IMR-90 (cell line): Measurements from ENCODE around the gene UTP3. TPM values are rescaled to one million over a fixed set of nuclear protein-coding genes. Genes with fewer than 3 reads are reported as not detected.

ENCODE experiments used
- ATAC-seq: fragments of 200-7000 bp; cut with Tn5 transposase; 2 replicates; pipeline ENCODE4 v1.9.1; 2020; ENCODE audit warnings: low read depth, mild to moderate bottlenecking, moderate library complexity
- BruUV-seq: library from RNA; stranded (reverse); fragments of 400-500 nt; replicated peaks from 2 replicates; lab custom pipeline; 2021; lab: Mats Ljungman, UMichigan
- CTCF ChIA-PET: fragments of 300-600 bp; formaldehyde crosslinking; extraction: SDS; loops from one replicate; lab custom pipeline; 2021; ENCODE audit warnings: antibody characterized with exemption; lab: Yijun Ruan, JAX
- POLR2A ChIA-PET: fragments of 300-600 bp; sonication (Branson Sonifier 250); formaldehyde crosslinking; loops from one replicate; lab custom pipeline; 2022; ENCODE audit warnings: antibody characterized with exemption; ENCODE audit not compliant: unreplicated experiment; lab: Charles Lee
- DNase-seq: peaks from one replicate; pipeline ENCODE4 v3.0.0; 2013
- H2AFZ ChIP-seq: replicated peaks from 2 replicates; pipeline ENCODE3; 2013; ENCODE audit warnings: low read length, mild to moderate bottlenecking; ENCODE audit not compliant: poor library complexity
- H2AK5ac ChIP-seq: 2 replicates; pipeline ENCODE4 v1.6.1; 2013; ENCODE audit warnings: low read depth, low read length, inconsistent platforms
- H2AK9ac ChIP-seq: replicated peaks from 2 replicates; pipeline ENCODE3; 2013; ENCODE audit warnings: mild to moderate bottlenecking, low read depth, low read length, moderate library complexity; ENCODE audit not compliant: poor library complexity
- H2BK120ac ChIP-seq: 2 replicates; pipeline ENCODE4 v1.6.1; 2013; ENCODE audit warnings: low read depth, low read length, inconsistent platforms
- H2BK15ac ChIP-seq: 3 replicates; pipeline ENCODE4 v1.6.1; 2013; ENCODE audit warnings: low read depth, low read length, inconsistent platforms
- H2BK20ac ChIP-seq: 2 replicates; pipeline ENCODE4 v1.6.1; 2013; ENCODE audit warnings: low read depth, mild to moderate bottlenecking, inconsistent platforms, low read length, moderate library complexity
- H2BK5ac ChIP-seq: 2 replicates; pipeline ENCODE4 v1.6.1; 2013; ENCODE audit warnings: mild to moderate bottlenecking, low read depth, low read length, inconsistent platforms; ENCODE audit not compliant: poor library complexity, severe bottlenecking
- H3K14ac ChIP-seq: replicated peaks from 2 replicates; pipeline ENCODE4 v1.6.1; 2013; ENCODE audit warnings: low read depth, low read length, inconsistent platforms
- H3K18ac ChIP-seq: 2 replicates; pipeline ENCODE4 v1.6.1; 2013; ENCODE audit warnings: low read depth, low read length, control low read depth
- H3K23ac ChIP-seq: 2 replicates; pipeline ENCODE4 v1.6.1; 2013; ENCODE audit warnings: low read depth, low read length, inconsistent platforms
- H3K27ac ChIP-seq: 2 replicates; pipeline ENCODE4 v1.5.1; 2013; ENCODE audit warnings: mild to moderate bottlenecking, control low read depth, low read length; ENCODE audit not compliant: insufficient read depth
- H3K27me3 ChIP-seq: 2 replicates; pipeline ENCODE4 v1.6.1; 2013; ENCODE audit warnings: low read length; ENCODE audit not compliant: control insufficient read depth, insufficient read depth
- H3K36me3 ChIP-seq: 2 replicates; pipeline ENCODE4 v1.6.1; 2013; ENCODE audit warnings: low read length, mixed read lengths; ENCODE audit not compliant: control insufficient read depth, insufficient read depth
- H3K4ac ChIP-seq: 2 replicates; pipeline ENCODE4 v1.6.1; 2013; ENCODE audit warnings: low read depth, low read length, inconsistent platforms
- H3K4me1 ChIP-seq: 2 replicates; pipeline ENCODE4 v1.6.1; 2013; ENCODE audit warnings: low read length, mixed read lengths; ENCODE audit not compliant: control insufficient read depth, insufficient read depth
- H3K4me2 ChIP-seq: 2 replicates; pipeline ENCODE4 v1.6.1; 2013; ENCODE audit warnings: low read depth, mild to moderate bottlenecking, control low read depth, low read length, moderate library complexity
- H3K4me3 ChIP-seq: 2 replicates; pipeline ENCODE4 v1.5.1; 2013; ENCODE audit warnings: low read depth, mild to moderate bottlenecking, control low read depth, low read length, moderate library complexity; ENCODE audit not compliant: insufficient read depth
- H3K56ac ChIP-seq: 2 replicates; pipeline ENCODE4 v1.6.1; 2013; ENCODE audit warnings: low read length, inconsistent platforms; ENCODE audit not compliant: insufficient read depth; ENCODE audit errors: extremely low read depth
- H3K79me1 ChIP-seq, 2 experiments: 2 replicates each; pipeline ENCODE4 v1.6.1; 2013; ENCODE audit warnings: low read length in 2 of 2, inconsistent platforms in 1 of 2, low read depth in 1 of 2
- H3K9ac ChIP-seq: 2 replicates; pipeline ENCODE4 v1.6.1; 2013; ENCODE audit warnings: low read depth, low read length, control low read depth
- H3K9me1 ChIP-seq: 2 replicates; pipeline ENCODE4 v1.6.1; 2013; ENCODE audit warnings: low read length, inconsistent platforms; ENCODE audit not compliant: insufficient read depth
- H3K9me3 ChIP-seq: 2 replicates; pipeline ENCODE4 v1.6.1; 2013; ENCODE audit warnings: low read length; ENCODE audit not compliant: control insufficient read depth, insufficient read depth
- H4K20me1 ChIP-seq: 2 replicates; pipeline ENCODE4 v1.6.1; 2013; ENCODE audit warnings: low read length, inconsistent platforms; ENCODE audit not compliant: insufficient read depth
- H4K5ac ChIP-seq: 2 replicates; pipeline ENCODE4 v1.6.1; 2013; ENCODE audit warnings: mild to moderate bottlenecking, low read depth, low read length, control low read depth
- H4K8ac ChIP-seq, 2 experiments: 2 replicates each; pipeline ENCODE4 v1.6.1; 2013; ENCODE audit warnings: low read depth in 2 of 2, low read length in 2 of 2, control low read depth in 1 of 2, inconsistent platforms in 1 of 2
- H4K91ac ChIP-seq: 2 replicates; pipeline ENCODE4 v1.6.1; 2013; ENCODE audit warnings: low read depth, low read length, inconsistent platforms; ENCODE audit not compliant: insufficient read depth
- BHLHE40 ChIP-seq: fragments of 150-350 bp; IDR thresholded peaks from 2 replicates; pipeline ENCODE4 v1.6.1; 2016; ENCODE audit warnings: mild to moderate bottlenecking, low read depth, low read length
- CEBPB ChIP-seq: IDR thresholded peaks from 2 replicates; pipeline ENCODE4 v1.6.1; 2012; ENCODE audit warnings: low read depth, low read length, improper control_type of control experiment
- CHD1 ChIP-seq: IDR thresholded peaks from 2 replicates; pipeline ENCODE4 v1.6.1; 2012; ENCODE audit warnings: low read depth, low read length, improper control_type of control experiment
- ELK1 ChIP-seq: fragments of 150-350 bp; IDR thresholded peaks from 2 replicates; pipeline ENCODE4 v1.6.1; 2016; ENCODE audit warnings: low read depth, mild to moderate bottlenecking, low read length, moderate library complexity, borderline replicate concordance
- FOS ChIP-seq: fragments of 150-350 bp; IDR thresholded peaks from 2 replicates; pipeline ENCODE4 v1.6.1; 2016; ENCODE audit warnings: low read depth, low read length
- MAFK ChIP-seq: IDR thresholded peaks from 2 replicates; pipeline ENCODE4 v1.6.1; 2012; ENCODE audit warnings: low read depth, low read length, improper control_type of control experiment
- MAZ ChIP-seq: IDR thresholded peaks from 2 replicates; pipeline ENCODE4 v1.6.1; 2012; ENCODE audit warnings: low read depth, mild to moderate bottlenecking, low read length, improper control_type of control experiment, moderate library complexity, borderline replicate concordance
- MXI1 ChIP-seq: IDR thresholded peaks from 2 replicates; pipeline ENCODE4 v1.6.1; 2012; ENCODE audit warnings: low read depth, mild to moderate bottlenecking, low read length, moderate library complexity, borderline replicate concordance
- POLR2A ChIP-seq: IDR thresholded peaks from 2 replicates; pipeline ENCODE4 v1.6.1; 2012; ENCODE audit warnings: mild to moderate bottlenecking, low read depth, low read length
- RAD21 ChIP-seq: IDR thresholded peaks from 2 replicates; pipeline ENCODE4 v1.6.1; 2012; ENCODE audit warnings: low read length, improper control_type of control experiment
- RCOR1 ChIP-seq: IDR thresholded peaks from 2 replicates; pipeline ENCODE4 v1.6.1; 2012; ENCODE audit warnings: mild to moderate bottlenecking, low read length, improper control_type of control experiment; ENCODE audit not compliant: insufficient replicate concordance
- RFX5 ChIP-seq: IDR thresholded peaks from 2 replicates; pipeline ENCODE4 v1.8.0; 2012; ENCODE audit warnings: low read depth, mild to moderate bottlenecking, low read length, moderate library complexity
- SMC3 ChIP-seq: fragments of 150-350 bp; IDR thresholded peaks from 2 replicates; pipeline ENCODE4 v1.6.1; 2016; ENCODE audit warnings: low read depth, mild to moderate bottlenecking, antibody characterized with exemption, low read length, moderate library complexity
- USF2 ChIP-seq: fragments of 150-350 bp; IDR thresholded peaks from 2 replicates; pipeline ENCODE4 v1.6.1; 2017; ENCODE audit warnings: mild to moderate bottlenecking, antibody characterized with exemption, low read length, low read depth
- WGBS, 2 experiments: methylation state at CpG; one replicate each; pipeline versions ENCODE4 v1.1.5 to v1.1.7; 2013; ENCODE audit warnings: missing lambda C conversion rate in 2 of 2; ENCODE audit not compliant: insufficient read length in 1 of 2; ENCODE audit errors: extremely low coverage in 2 of 2; 5-methylcytosine and 5-hydroxymethylcytosine counted together
- dilution Hi-C: fragments of 300-500 bp; cut with HindIII; formaldehyde crosslinking; loops from one replicate; pipeline ENCODE4 v1.14.3; 2018; ENCODE audit warnings: low sequenced_read_pairs; ENCODE audit not compliant: unreplicated experiment
- in situ Hi-C: fragments of 300-500 bp; cut with MboI; formaldehyde crosslinking; loops from 3 replicates; pipeline ENCODE4 v1.14.3; 2019; ENCODE audit warnings: low sequenced_read_pairs, inconsistent platforms, mixed read lengths
- intact Hi-C: fragments of 100-400 bp; cut with micrococcal nuclease; formaldehyde crosslinking; loops from 2 replicates; pipeline ENCODE4 v1.10.0; 2022
- polyA plus RNA-seq, 3 experiments: library from polyadenylated mRNA; depleted of rRNA; stranded (reverse); fragments of >200 nt; gene quantifications; 2 replicates each; pipeline ENCODE4 v1.2.3, GENCODE V29; 2012; ENCODE audit warnings: low replicate concordance in 1 of 3
- total RNA-seq: library from RNA; depleted of rRNA; stranded (reverse); fragments of >200 nt; gene quantifications from 2 replicates; pipeline ENCODE4 v1.2.3, GENCODE V29; 2012

UTP3 gene
- total and polyA plus RNA-seq, 2 of the 4 experiments (the other 2 are of a cell fraction) = 14.9 to 30.7 TPM

GRCh38 chr4:70725633-70726032, 37.3 kb downstream of the UTP3 start:
- Histone ChIP-seq H2BK5ac (no peak overlapping the region), H3K18ac (no peak overlapping the region), H3K79me1 (peaks cover 20 to 46% of the 10 kb centered on the region in 2 experiments), H2BK120ac (no peak overlapping the region), H2AK9ac (no peak overlapping the region), H3K4ac (no peak overlapping the region), H3K4me3 (no peak overlapping the region), H2BK15ac (no peak overlapping the region), H3K56ac (no peak overlapping the region), H3K36me3 (peaks cover 2% of the 10 kb centered on the region), H4K5ac (no peak overlapping the region), H3K27me3 (no peaks in the 10 kb centered on the region), H3K27ac (no peak overlapping the region), H3K4me1 (no peaks in the 10 kb centered on the region; the same call in 1 of the 2 replicates), H3K4me2 (no peak overlapping the region), H4K20me1 (no peaks in the 10 kb centered on the region; the same call in 1 of the 2 replicates), H4K91ac (no peak overlapping the region), H2AK5ac (no peak overlapping the region), H3K9ac (no peak overlapping the region), H2BK20ac (no peak overlapping the region), H3K9me1 (peaks cover 6% of the 10 kb centered on the region), H4K8ac (no peak overlapping the region), H3K9me3 (no peaks in the 10 kb centered on the region), H2AFZ (no peak overlapping the region), H3K23ac (no peak overlapping the region), H3K14ac (no peak overlapping the region)
- CTCF ChIA-PET = interaction anchor here (0.6 kb wide), 1 partner anchor 9 kb away, joined by 4 read pairs; no protein-coding TSS in a partner anchor
- TF ChIP-seq RAD21 (no peak), MXI1 (no peak), RCOR1 (no peak), CHD1 (no peak), CEBPB (no peak), USF2 (no peak), MAFK (no peak), RFX5 (no peak), SMC3 (no peak), MAZ (no peak), POLR2A (no peak), ELK1 (no peak), BHLHE40 (no peak), FOS (no peak)
- intact Hi-C loops = no loop called here
- dilution Hi-C loops = no loop called here
- POLR2A ChIA-PET = interaction anchor here (0.7 kb wide), 1 partner anchor 9 kb away, joined by 3 read pairs; no protein-coding TSS in a partner anchor
- in situ Hi-C loops = no loop called here
- ATAC-seq = no peak
- 60% methylated on average over 1 of the region's 1 CpG; no CpG with 5 or more reads in 1 of the 2 experiments for WGBS, 2 experiments
- no peak for DNase-seq
- BruUV-seq = no TSS peak
